K562 (cell line): ENCODE data around the gene LBX1. TPM values are rescaled to one million over a fixed set of nuclear protein-coding genes. Genes with fewer than 3 reads are reported as not detected.
A peak's percentile ranks its signal among the peaks of the same experiment; 100 is the strongest.

Experiments used
- ATAC-seq: fragments of 200-7000 bp; cut with Tn5 transposase; 3 replicates; pipeline ENCODE4 v1.9.1; 2020; ENCODE audit warnings: moderate library complexity
- BruUV-seq: library from RNA; stranded (reverse); fragments of 400-500 nt; replicated peaks from 2 replicates; lab custom pipeline; 2021; lab: Mats Ljungman, UMichigan
- CTCF ChIA-PET: fragments of 300-600 bp; formaldehyde crosslinking; extraction: SDS; loops from one replicate; lab custom pipeline; 2021; ENCODE audit warnings: low intra/inter-chr PET ratio; lab: Yijun Ruan, JAX
- POLR2A ChIA-PET: fragments of 300-600, 350-650 bp; sonication (Branson Sonifier 250); formaldehyde crosslinking; extraction: SDS; loops from one replicate; lab custom pipeline; 2021; ENCODE audit warnings: antibody characterized with exemption, inconsistent platforms; lab: Yijun Ruan, JAX
- DNase-seq, 4 experiments: peaks; one replicate each; pipeline versions ENCODE4 v3.0.0 to v3.0.0-alpha.2; 2011 to 2018; ENCODE audit warnings: low spot score in 3 of 4, mixed read lengths in 3 of 4; ENCODE audit errors: extremely low read depth in 1 of 4
- FAIRE-seq: peaks from 2 replicates; lab custom pipeline; 2011; peaks lifted over from hg19 to GRCh38; lab: Jason Lieb, UNC
- H2AFZ ChIP-seq: 2 replicates; pipeline ENCODE4 v1.6.0; 2011; ENCODE audit warnings: low read depth, low read length, control low read depth, inconsistent platforms
- H3K27ac ChIP-seq: fragments of 200-600 bp; 3 replicates; pipeline ENCODE4 v1.8.0; 2011; ENCODE audit warnings: low read depth, mild to moderate bottlenecking, control low read depth, inconsistent platforms, low read length, moderate library complexity, mixed read lengths; ENCODE audit errors: extremely low read depth
- H3K27me3 ChIP-seq, 2 experiments: fragments of 300-600 bp in 1 of 2; 2 replicates in 1 of 2; 3 replicates in 1 of 2; pipeline versions ENCODE4 v1.6.0 to v1.8.0; 2011; ENCODE audit warnings: inconsistent platforms in 2 of 2, low read length in 2 of 2, mild to moderate bottlenecking in 1 of 2, mixed read lengths in 1 of 2, moderate library complexity in 1 of 2; ENCODE audit not compliant: control insufficient read depth in 2 of 2, insufficient read depth in 2 of 2
- H3K36me3 ChIP-seq: fragments of 300-600 bp; 3 replicates; pipeline ENCODE4 v1.8.0; 2011; ENCODE audit warnings: mild to moderate bottlenecking, low read length, inconsistent platforms; ENCODE audit not compliant: control insufficient read depth, insufficient read depth
- H3K4me1 ChIP-seq, 2 experiments: fragments of 200-600 bp in 1 of 2; replicated peaks in 1 of 2; 2 replicates in 1 of 2; 3 replicates in 1 of 2; pipeline versions ENCODE4 v1.5.1 to v1.8.0; 2011; ENCODE audit warnings: inconsistent platforms in 2 of 2, low read length in 2 of 2, mild to moderate bottlenecking in 1 of 2, mixed read lengths in 1 of 2, moderate library complexity in 1 of 2; ENCODE audit not compliant: control insufficient read depth in 2 of 2, insufficient read depth in 2 of 2
- H3K4me2 ChIP-seq: 2 replicates; pipeline ENCODE4 v1.6.1; 2011; ENCODE audit warnings: low read length, control low read depth, inconsistent platforms, mixed read lengths; ENCODE audit not compliant: insufficient read depth
- H3K4me3 ChIP-seq: fragments of 200-600 bp; sonication (generic), shearing (Covaris generic); 2 replicates; pipeline ENCODE4 v1.5.1; 2016; ENCODE audit warnings: control low read depth, inconsistent platforms
- H3K79me2 ChIP-seq: fragments of 200-600 bp; 3 replicates; pipeline ENCODE4 v1.8.0; 2011; ENCODE audit warnings: low read length, inconsistent platforms; ENCODE audit not compliant: control insufficient read depth, insufficient read depth
- H3K9ac ChIP-seq, 2 experiments: 2 replicates each; pipeline versions ENCODE4 v1.6.0 to v1.6.1; 2011; ENCODE audit warnings: low read depth in 2 of 2, low read length in 2 of 2, control low read depth in 1 of 2, inconsistent platforms in 1 of 2, mild to moderate bottlenecking in 1 of 2, mixed read lengths in 1 of 2; ENCODE audit not compliant: insufficient read depth in 1 of 2
- H3K9me1 ChIP-seq: one replicate; pipeline ENCODE4 v1.6.0; 2011; ENCODE audit warnings: inconsistent platforms, mild to moderate bottlenecking, low read length, moderate library complexity; ENCODE audit not compliant: control insufficient read depth, insufficient read depth
- H3K9me3 ChIP-seq: replicated peaks from 2 replicates; pipeline ENCODE4 v1.5.1; 2011; ENCODE audit warnings: low read depth, low read length, inconsistent platforms; ENCODE audit not compliant: control insufficient read depth, insufficient read depth
- H4K20me1 ChIP-seq: replicated peaks from 2 replicates; pipeline ENCODE4 v1.6.1; 2011; ENCODE audit warnings: low read length, inconsistent platforms, mixed read lengths; ENCODE audit not compliant: control insufficient read depth, insufficient read depth
- BCL6 ChIP-seq: fragments of 250-450 bp; sonication (Bioruptor Pico); IDR thresholded peaks from 2 replicates; pipeline ENCODE4 v1.4.0; 2020
- CBX2 ChIP-seq: fragments of 200-600 bp; sonication (generic); IDR thresholded peaks from one replicate; pipeline ENCODE4 v1.6.1; 2012; ENCODE audit warnings: mild to moderate bottlenecking, low read length, inconsistent platforms; ENCODE audit not compliant: insufficient read depth, poor library complexity, severe bottlenecking
- ESRRB ChIP-seq: fragments of 250-450 bp; sonication (Bioruptor Pico); IDR thresholded peaks from 2 replicates; pipeline ENCODE4 v1.5.0; 2020; ENCODE audit warnings: mild to moderate bottlenecking, moderate library complexity, borderline replicate concordance
- LARP7 ChIP-seq: fragments of 450-650 bp; IDR thresholded peaks from 2 replicates; pipeline ENCODE4 v1.6.1; 2016
- POLR2B ChIP-seq: fragments of 450-650 bp; IDR thresholded peaks from 2 replicates; pipeline ENCODE4 v1.6.1; 2018; ENCODE audit warnings: low read depth; ENCODE audit not compliant: partially characterized antibody
- TAF1 ChIP-seq: IDR thresholded peaks from 2 replicates; pipeline ENCODE4 v1.6.1; 2011; ENCODE audit warnings: mild to moderate bottlenecking, low read length, moderate library complexity; ENCODE audit not compliant: insufficient read depth, control insufficient read depth, severe bottlenecking; ENCODE audit errors: extremely low read depth
- WGBS: fragments of 100-300 bp; shearing (Covaris generic); methylation state at CpG from one replicate; pipeline ENCODE4 v1.1.6; 2016; ENCODE audit warnings: low coverage, mixed read lengths; ENCODE audit not compliant: insufficient coverage; ENCODE audit errors: missing lambda C conversion rate; 5-methylcytosine and 5-hydroxymethylcytosine counted together
- in situ Hi-C: fragments of 300-500 bp; cut with MboI; formaldehyde crosslinking; loops from 4 replicates; pipeline ENCODE4 v1.15.0; 2018; ENCODE audit warnings: inconsistent platforms, mixed read lengths
- intact Hi-C: fragments of 100-400 bp; cut with micrococcal nuclease; formaldehyde crosslinking; loops from 2 replicates; pipeline ENCODE4 v1.14.2; 2022
- polyA plus RNA-seq, 8 experiments: library from polyadenylated mRNA; depleted of rRNA in 4 of 8; stranded (reverse) in 5 of 8; unstranded in 3 of 8; fragments of >200 nt; fragmentation: Nextera tagmentation in 2 of 8; fragmentation: Illumina TruSeq in 1 of 8; extraction: Ambion mirVana in 2 of 8; extraction: Trizol in 1 of 8; gene quantifications; 2 replicates each; pipeline versions ENCODE4 v1.2.1 to v1.2.3, GENCODE V29; 2011 to 2014; ENCODE audit warnings: inconsistent platforms in 1 of 8, missing spikeins in 1 of 8
- total RNA-seq, 7 experiments: library from RNA; depleted of rRNA in 6 of 7; stranded (reverse); fragments of >200 nt in 6 of 7; fragmentation: Illumina TruSeq in 2 of 7; extraction: Trizol in 2 of 7; gene quantifications; 2 replicates each; pipeline versions ENCODE4 v1.2.1 to v1.2.3, GENCODE V29; 2011 to 2021; ENCODE audit warnings: low replicate concordance in 1 of 7
- TF ChIP-seq, protein P1 (sequence below): fragments of 450-650 bp; formaldehyde crosslinking; IDR thresholded peaks from 2 replicates; pipeline ENCODE4 v1.4.0; 2020; ENCODE audit warnings: mild to moderate bottlenecking

Gene LBX1
- total and polyA plus RNA-seq, 9 of the 15 experiments (the other 6 are each of a cell fraction or from before 2014, with no cell fraction given) = not detected

DNA sequence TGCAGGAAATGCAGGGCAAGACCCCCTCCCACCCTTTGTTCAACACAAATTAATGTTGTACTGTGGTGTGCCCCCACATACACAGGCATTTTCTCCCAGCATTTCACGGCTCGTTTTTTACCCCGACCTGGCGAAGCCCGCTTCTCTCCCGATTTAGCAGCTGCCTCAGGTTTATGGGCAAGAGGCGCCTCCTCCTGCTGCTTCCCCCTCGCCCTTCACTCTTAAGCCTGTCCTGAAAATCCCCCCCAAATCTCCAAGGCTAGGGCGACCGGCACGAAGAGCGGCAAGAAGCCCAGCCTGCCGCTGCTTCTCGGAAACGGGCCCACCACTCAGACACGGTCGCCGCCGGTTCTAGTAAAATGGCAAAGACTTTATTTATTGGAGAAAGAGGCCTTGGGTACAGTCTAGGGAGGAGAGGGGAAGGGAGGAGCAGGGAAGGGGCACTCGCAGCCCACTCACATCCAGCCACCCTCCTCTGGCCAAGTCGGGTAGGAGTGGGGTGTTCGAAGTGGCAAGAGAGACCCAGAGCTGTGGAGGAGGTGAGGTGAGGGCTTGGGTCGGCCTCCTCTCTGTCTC lies 3.3 kb downstream of the LBX1 start:
- H3K79me2 ChIP-seq = no peaks in the 10 kb centered on the region
- H3K4me2 ChIP-seq = no peak overlapping the region
- no peaks in the 10 kb centered on the region for H3K9me1 ChIP-seq
- no peak overlapping the region for H3K27ac ChIP-seq
- no peak overlapping the region for H3K9ac ChIP-seq
- H2AFZ ChIP-seq = no peak overlapping the region
- ATAC-seq (no peak), DNase-seq (no peak)
- intact Hi-C loops = no loop called here
- CTCF ChIA-PET = no interaction called here
- POLR2A ChIA-PET = no interaction called here
- no peak overlapping the region for H3K4me3 ChIP-seq
- 19% methylated on average over 14 of the region's 23 CpGs for WGBS
- TF ChIP-seq TAF1 = no peak
- TF ChIP-seq, all 486 proteins: peak for 0
- Histone ChIP-seq H3K9me3 (no peaks in the 10 kb centered on the region), H3K36me3 (no peaks in the 10 kb centered on the region), H4K20me1 (no peaks in the 10 kb centered on the region; the same call in 1 of the 2 replicates), H3K27me3 (peaks cover 38 to 91% of the 10 kb centered on the region in 2 experiments; a peak in 4 of 5 replicates), H3K4me1 (peaks cover 0 to 43% of the 10 kb centered on the region in 2 experiments; a peak in 2 of 5 replicates)
- FAIRE-seq = no peak
- no TSS peak for BruUV-seq
- in situ Hi-C loops = no loop called here

DNA sequence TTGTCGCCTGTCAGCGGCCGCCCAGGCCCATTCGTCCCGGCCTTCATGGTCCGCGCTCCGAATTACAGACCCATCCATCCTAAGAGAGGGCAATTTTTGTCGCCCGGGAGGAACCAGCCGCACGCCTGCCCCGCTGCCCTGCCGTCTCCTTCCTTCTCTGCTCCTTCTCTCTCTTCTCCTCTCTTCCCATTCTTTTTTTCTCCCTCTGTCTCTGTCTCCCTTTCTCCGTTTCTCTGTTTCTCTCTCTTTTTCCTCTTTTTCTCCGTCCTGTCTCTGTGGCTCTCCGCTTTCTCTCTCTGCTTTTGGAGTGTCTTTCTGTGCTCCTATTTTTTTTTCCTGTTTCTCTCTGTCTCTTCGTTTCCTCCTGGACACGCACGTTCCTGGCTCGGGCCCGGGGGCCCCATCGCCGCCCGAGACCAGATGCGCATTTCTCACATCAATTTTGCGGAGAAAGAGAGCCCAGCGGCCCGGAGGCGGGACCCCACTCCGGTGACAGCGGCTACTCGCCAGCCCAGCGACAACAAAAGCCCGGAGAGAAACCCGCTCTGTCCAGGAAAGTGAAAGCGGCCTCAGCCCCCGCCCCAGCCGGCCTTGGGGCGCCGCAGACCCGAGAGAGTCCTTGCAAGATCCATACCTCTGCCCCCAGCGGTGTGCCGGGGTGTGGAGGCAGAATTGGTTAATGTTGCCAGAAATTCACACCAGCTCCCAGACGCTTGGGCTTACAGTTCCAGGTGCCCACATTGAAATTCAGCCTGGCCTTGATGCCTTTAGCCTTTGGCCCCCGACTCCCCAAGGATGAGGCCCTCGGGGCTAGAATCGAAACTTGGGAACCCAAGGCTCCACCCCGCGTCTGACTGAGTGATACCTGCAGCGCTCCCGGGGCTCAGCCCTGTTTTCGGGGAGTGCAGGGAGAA lies 4.1 kb downstream of the LBX1 start:
- intact Hi-C loops (no loop called here), in situ Hi-C loops (loop anchor here (25.0 kb wide), 1 partner anchor 862 kb away; no protein-coding TSS in a partner anchor)
- no peaks in the 10 kb centered on the region; the same call in 1 of the 2 replicates for H4K20me1 ChIP-seq
- peaks cover 0 to 41% of the 10 kb centered on the region in 2 experiments; a peak in 2 of 5 replicates for H3K4me1 ChIP-seq
- FAIRE-seq (no peak), ATAC-seq (no peak), DNase-seq (no peak)
- ChIA-PET CTCF (no interaction called here), POLR2A (no interaction called here)
- no peaks in the 10 kb centered on the region for H3K36me3 ChIP-seq
- TF ChIP-seq ESRRB = no peak
- TF ChIP-seq CBX2 = peak; percentile 52
- no peak for TF ChIP-seq BCL6 (CRISPR knock-in tag)
- TF ChIP-seq, protein P1, sequence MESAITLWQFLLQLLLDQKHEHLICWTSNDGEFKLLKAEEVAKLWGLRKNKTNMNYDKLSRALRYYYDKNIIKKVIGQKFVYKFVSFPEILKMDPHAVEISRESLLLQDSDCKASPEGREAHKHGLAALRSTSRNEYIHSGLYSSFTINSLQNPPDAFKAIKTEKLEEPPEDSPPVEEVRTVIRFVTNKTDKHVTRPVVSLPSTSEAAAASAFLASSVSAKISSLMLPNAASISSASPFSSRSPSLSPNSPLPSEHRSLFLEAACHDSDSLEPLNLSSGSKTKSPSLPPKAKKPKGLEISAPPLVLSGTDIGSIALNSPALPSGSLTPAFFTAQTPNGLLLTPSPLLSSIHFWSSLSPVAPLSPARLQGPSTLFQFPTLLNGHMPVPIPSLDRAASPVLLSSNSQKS (CRISPR knock-in tag) = no peak
- TF ChIP-seq POLR2B = no peak
- TF ChIP-seq LARP7 = no peak
- H3K27ac ChIP-seq = no peak overlapping the region
- peaks cover 32 to 91% of the 10 kb centered on the region in 2 experiments; a peak in 4 of 5 replicates for H3K27me3 ChIP-seq
- no peaks in the 10 kb centered on the region for H3K9me3 ChIP-seq
- H3K4me3 ChIP-seq = no peak overlapping the region
- no peaks in the 10 kb centered on the region for H3K9me1 ChIP-seq
- no peaks in the 10 kb centered on the region for H3K79me2 ChIP-seq
- BruUV-seq = no TSS peak
- H3K4me2 ChIP-seq = no peak overlapping the region
- 9% methylated on average over 34 of the region's 53 CpGs for WGBS
- H2AFZ ChIP-seq = no peak overlapping the region
- H3K9ac ChIP-seq = no peak overlapping the region
